GM12873 (cell line): ENCODE data around the gene KRTAP21-1.
"Not testable (repeated sequence)": the region's sequence is repeated elsewhere in the genome, so short reads cannot be mapped to it uniquely, and the experiment has no call there.

Source experiments
- TF ChIP-seq, protein P1 (sequence below): IDR thresholded peaks from 2 replicates; pipeline ENCODE4 v1.5.1; 2012; ENCODE audit warnings: low read depth, mild to moderate bottlenecking, moderate library complexity, low read length, control low read depth; ENCODE audit not compliant: insufficient read depth; ENCODE audit errors: missing control alignments

Gene KRTAP21-1

DNA sequence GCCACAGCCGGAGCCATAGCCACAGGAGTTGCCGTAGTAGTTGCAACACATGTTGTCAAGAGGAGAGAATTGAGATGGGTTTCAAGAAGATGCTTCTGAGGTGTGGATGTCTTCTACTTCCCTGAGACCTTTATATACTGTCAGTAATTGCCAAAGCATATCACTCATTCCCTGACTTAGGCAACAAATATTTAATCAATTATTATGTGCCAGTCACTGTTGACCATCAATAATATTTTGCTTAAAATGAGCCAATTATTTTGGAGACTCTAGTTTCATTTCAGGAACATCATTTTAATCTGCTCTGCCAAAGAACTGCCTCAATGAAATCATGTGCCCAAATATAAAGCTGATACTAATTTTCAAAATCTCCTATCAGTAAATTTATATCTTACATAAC lies at the start of gene KRTAP21-1:
Gene KRTAP21-1 (minus strand): TSS at position 101 of the 400 bp plus-strand sequence. CDS start 50 bp downstream, at position 51.
- TF ChIP-seq, protein P1, sequence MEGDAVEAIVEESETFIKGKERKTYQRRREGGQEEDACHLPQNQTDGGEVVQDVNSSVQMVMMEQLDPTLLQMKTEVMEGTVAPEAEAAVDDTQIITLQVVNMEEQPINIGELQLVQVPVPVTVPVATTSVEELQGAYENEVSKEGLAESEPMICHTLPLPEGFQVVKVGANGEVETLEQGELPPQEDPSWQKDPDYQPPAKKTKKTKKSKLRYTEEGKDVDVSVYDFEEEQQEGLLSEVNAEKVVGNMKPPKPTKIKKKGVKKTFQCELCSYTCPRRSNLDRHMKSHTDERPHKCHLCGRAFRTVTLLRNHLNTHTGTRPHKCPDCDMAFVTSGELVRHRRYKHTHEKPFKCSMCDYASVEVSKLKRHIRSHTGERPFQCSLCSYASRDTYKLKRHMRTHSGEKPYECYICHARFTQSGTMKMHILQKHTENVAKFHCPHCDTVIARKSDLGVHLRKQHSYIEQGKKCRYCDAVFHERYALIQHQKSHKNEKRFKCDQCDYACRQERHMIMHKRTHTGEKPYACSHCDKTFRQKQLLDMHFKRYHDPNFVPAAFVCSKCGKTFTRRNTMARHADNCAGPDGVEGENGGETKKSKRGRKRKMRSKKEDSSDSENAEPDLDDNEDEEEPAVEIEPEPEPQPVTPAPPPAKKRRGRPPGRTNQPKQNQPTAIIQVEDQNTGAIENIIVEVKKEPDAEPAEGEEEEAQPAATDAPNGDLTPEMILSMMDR: not testable (repeated sequence)

GRCh38 chr21:30800605-30801004 lies 45.4 kb upstream of the KRTAP21-1 start:
- TF ChIP-seq, protein P1: no peak

- TF ChIP-seq, protein P1: no peak
These were observed 38.5 kb upstream of the KRTAP21-1 start for GRCh38 chr21:30793581-30794314.

GRCh38 chr21:30779249-30779648 lies 24.0 kb upstream of the KRTAP21-1 start:
- TF ChIP-seq, protein P1: no peak

DNA sequence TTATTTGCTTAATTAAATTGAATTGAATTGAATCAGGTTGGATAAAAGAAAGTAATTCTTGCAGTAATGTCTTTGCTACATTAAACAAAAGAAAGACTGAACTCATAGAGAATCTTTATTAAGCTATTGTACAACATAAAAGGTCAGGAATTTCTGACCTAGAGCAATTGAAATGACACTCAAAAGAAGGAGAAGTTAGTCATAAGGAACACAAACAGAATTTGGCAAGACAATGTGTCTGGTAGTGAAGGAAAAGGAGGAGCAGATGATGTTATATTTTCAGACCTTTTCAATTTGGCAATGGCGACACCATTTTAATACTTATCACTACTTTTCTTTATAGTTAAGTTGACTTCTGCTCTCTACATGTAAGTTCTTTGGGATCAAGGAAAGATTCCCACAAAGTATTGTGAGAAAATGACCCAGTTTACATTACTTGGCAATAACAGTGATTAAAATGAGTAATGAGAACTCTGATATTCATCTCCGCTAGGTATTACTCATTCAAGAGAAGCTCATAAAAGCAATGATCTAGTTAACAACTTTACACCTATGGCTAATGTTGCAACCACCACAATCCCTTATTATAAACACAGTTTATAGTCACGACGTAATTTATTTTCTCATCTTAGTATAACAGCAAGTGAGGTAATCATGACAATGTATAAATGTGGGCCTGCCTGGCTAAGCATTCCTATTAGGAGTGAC lies 14.7 kb upstream of the KRTAP21-1 start:
- TF ChIP-seq, protein P1: no peak

DNA sequence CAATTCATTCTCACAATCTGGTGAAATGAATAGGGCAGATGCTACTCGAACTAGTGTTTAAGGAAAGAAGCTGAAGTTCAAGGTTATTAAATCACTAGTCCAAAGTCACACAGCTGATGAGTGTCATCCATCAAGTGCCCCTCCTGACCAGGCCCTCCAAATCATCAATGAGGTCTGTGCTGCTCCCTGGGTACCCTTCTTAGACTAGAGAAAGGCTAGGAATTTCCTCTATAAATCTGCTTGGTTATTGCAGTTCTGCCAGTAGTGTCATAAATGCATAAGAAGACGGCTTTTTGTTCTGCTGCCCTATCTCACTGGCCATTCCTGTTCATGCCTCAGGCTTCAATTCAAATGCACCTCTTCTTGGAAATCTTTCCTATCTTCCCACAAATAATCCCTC lies 5.5 kb upstream of the KRTAP21-1 start:
- TF ChIP-seq, protein P1: no peak

DNA sequence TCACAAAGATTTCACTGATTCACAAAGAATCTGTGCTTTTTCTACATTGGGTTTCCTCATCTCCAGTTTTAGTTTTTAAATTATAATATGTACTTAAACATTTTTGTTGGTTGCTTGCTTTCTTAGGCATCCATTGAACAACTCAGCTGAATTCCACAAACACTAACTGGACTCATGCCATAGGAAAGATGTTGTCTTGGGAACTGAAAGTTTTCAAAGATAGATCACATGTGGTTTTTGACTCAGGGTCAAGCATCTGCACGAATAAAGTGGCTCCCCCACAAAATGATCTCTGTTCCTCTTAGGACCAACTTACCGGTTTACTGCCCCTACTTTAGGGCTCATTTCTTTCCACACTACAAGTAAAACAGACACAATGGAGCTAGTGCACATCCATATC lies 3.1 kb upstream of the KRTAP21-1 start:
- TF ChIP-seq, protein P1: no peak
